Activated naive CD4-positive, alpha-beta T cell treated with anti-CD3 and anti-CD28 coated beads, Interleukin-2, amount 10 ng/mL, durations not matched to agents 5 hours and 36 hours (primary cell): ENCODE data around the gene KLF3. TPM values are rescaled to one million over a fixed set of nuclear protein-coding genes. Genes with fewer than 3 reads are reported as not detected.

Experiments
- total RNA-seq, 2 experiments: library from RNA; stranded (reverse); gene quantifications; one replicate each; pipeline ENCODE4 v1.2.3, GENCODE V29; 2021

The KLF3 gene
- total RNA-seq: 10 to 100 TPM; 55.8 to 55.9 TPM

DNA sequence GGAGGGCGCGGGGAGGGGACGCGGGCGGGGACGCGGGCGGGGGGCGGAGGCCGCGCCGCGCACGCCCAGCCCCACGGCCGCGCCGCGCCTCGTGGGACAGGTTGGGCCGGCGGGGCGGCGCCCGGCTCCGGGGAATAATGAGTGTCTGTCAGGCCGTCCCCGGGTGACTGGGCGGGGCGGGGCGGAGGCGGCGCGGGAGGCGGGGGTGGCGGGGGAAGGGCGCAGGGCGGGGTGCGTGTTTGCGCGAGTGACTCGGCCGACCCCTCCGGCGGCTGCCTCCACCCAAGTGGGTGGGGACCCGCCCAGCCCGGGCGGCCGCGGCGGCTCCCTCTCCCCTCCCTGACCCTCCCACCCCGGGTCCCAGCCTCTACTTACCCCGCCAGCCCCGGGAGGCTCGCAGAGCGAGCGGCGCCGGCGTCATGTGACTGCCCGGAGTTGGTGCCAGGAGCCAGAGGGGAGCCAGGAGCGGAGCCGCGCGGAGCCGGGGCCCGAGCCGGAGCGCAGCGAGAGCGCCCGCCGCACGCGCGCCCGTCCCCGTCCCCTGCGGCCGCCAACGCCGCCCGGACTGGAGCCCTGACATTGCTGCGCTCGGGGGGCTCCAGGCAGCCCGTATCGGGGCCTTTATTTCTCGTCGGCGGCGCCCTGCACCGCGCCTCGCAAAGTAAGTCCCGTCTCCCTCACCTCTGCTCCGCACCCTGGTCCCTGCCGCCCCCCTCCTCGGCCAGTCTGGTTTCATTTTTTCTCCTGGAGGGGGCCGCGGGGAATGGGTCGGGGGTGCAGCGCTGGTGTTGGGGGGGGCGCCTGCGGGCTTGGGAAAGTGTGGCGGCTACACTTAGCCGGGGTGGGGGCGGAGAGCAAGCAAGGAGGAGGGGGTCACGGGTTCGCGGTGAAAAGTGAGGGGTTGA is at the start of gene KLF3:
KLF3 (plus strand) TSS at position 399 of the 905 bp plus-strand sequence. CDS start 16,427 bp downstream, outside the sequence.

Other genes starting within 250 kb of the KLF3 start
- gene TLR10, start 118.8 kb downstream of the KLF3 start, total RNA-seq: under 1 TPM; 0.15 to 0.19 TPM
- 10 to 100 TPM; 45.5 to 46.3 TPM for gene TLR1, start 140.6 kb downstream of the KLF3 start, total RNA-seq
- gene TLR6, start 192.6 kb downstream of the KLF3 start, total RNA-seq: 1 to 10 TPM; 6.4 to 6.6 TPM
- 1 to 10 TPM; 1.6 TPM for gene FAM114A1, start 203.6 kb downstream of the KLF3 start, total RNA-seq